Measurements from ENCODE around the gene NAB2.

Gene NAB2

DNA sequence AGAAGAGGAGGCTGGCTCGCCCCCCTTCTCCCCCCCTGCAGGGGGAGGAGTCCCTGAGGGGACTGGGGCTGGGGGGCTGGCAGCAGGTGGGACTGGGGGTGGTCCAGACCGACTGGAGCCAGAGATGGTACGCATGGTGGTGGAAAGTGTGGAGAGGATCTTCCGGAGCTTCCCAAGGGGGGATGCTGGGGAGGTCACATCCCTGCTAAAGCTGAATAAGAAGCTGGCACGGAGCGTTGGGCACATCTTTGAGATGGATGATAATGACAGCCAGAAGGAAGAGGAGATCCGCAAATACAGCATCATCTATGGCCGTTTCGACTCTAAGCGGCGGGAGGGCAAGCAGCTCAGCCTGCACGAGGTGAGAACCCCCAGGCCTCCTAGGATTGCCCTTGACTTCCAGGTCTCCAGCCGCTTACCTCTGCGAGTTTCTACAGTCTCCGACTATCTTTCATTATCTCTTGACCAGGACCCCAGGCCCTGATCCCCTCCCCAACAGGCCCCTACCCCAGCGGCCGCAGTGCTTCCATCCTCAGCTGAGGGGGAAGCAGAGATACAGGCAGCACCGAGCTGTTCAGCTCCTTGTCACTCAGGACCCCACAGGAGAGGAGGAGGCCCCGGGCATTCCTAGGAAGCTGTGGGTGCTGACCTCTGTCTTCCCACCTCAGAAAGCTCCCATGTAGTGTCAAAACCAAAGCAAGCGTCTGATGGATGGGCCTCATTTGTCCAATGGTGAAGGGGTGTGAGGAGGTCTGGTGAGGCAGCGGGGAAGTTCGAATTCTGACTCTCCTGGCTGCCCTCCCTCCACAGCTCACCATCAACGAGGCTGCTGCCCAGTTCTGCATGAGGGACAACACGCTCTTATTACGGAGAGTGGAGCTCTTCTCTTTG lies 3.0 kb downstream of the NAB2 start:
- H3K4me3 ChIP-seq (ENCODE audit: low read length): no peak overlapping the region
- no peak for DNase-seq (ENCODE audit: low read depth, low spot score)

DNA sequence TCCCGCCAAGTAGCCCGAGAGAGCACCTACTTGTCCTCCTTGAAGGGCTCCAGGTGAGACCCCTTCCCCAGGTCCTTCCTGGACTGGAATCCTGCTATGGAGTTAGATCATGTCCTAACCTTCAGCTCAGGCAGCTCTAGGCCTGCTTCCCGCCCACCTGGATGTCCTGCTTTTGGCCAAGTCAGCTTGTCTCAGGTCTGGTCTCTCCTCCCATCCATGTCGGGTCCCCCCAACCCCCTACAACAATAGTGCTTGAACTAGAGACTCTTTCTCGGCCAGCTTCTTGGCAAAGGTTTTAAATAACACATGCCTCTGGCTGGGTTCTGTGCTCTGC lies 3.6 kb downstream of the NAB2 start:
- no peak for DNase-seq (ENCODE audit: low read depth, low spot score)
- no peak overlapping the region for H3K4me3 ChIP-seq (ENCODE audit: low read length)

DNA sequence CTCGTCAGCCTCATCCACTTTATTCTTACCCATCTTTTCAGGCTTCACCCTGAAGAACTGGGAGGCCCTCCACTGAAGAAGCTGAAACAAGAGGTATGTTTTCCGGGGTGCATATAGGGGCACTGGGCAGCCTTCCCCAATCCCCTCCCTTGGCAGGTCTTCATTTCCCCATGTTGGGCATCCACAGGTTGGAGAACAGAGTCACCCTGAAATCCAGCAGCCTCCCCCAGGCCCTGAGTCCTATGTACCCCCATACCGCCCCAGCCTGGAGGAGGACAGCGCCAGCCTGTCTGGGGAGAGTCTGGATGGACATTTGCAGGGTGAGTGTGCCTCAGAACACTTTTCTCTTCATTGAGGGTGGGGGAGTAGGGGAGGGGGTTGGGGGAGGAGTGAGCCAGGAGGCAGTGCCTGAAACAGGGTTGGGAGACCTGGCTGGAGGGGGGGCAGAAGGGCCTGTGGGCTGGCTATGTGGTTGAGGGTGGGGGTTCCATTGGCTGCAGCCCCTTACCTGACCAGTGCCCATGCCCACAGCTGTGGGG lies 4.0 kb downstream of the NAB2 start:
- no peak overlapping the region for H3K4me3 ChIP-seq (ENCODE audit: low read length)
- no peak for DNase-seq (ENCODE audit: low read depth, low spot score)

DNA sequence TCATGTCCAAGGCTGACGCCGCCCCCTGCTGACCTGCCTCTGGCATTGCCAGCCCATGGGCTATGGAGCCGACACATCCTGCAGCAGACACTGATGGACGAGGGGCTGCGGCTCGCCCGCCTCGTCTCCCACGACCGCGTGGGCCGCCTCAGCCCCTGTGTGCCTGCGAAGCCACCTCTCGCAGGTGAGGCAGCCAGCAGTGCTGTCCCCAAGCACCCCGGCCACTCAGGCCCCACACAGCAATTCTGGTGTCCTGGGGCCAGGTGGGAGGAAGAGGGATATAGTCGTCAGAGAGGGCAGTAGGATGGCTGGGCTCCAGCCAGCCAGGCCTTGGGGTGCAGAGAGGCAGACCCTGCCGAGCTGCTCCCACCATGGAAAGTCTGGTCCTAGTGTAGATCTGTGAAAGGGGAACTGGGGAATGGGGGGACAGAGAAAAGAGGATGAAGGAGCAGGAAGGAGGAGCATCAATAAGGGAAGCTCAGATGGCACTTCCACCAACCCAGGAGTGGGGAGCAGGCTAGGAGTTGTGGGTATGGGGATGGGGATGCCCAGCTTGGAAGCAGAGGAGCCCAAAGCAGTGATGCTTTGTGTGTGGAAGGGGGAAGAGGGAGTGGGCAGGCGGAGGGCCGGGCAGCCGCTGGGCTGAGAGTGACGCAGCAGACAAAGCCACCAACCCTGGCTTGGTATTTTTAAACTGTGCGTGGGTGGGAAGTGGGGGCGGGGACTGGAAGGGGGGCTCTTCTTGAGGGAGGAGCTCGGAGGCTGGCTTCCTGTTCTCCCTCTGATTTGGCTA lies 4.7 kb downstream of the NAB2 start:
- H3K4me3 ChIP-seq (ENCODE audit: low read length): no peak overlapping the region
- no peak for DNase-seq (ENCODE audit: low read depth, low spot score)

DNA sequence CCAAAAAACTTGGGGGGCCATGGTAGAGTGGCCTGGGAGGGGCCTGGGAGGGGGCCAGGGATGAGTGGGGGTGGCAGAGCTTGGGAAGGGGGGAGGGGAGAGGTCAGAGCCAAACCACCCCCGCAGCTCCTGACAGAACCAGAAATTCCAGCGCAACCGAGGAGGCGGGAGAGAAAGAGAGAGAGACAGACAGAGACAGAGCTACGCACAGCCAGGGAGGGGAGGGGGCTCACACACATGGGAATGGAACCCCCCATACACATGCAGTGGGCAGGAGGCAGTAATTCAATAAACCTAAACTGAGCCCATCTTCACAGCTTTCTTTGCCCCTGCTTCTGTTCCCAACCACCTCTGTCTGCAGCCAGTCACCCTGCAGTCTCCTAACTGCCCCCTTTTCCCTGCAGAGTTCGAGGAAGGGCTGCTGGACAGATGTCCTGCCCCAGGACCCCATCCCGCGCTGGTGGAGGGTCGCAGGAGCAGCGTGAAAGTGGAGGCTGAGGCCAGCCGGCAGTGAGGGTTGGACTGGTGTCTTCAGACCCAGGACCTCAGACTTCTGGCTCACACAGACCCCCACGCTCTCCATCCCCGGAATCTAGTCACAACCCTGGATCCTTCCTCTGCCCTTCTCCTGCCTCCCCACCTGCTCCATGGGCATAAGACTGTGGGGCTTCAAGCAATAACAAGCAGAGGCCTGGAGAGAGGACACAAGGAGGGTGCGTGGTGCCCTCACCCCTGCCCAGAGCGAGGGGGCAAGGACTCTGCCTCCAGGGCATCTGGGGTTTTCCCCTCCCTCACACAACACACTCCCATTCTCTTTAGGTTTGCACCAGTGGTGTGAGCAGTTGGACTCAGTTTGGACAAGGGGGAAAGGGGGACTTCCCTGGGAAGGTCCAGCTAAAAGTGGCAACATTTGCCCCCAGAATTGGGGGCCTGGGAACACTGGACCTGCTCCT lies 5.6 kb downstream of the NAB2 start:
- no peak for DNase-seq (ENCODE audit: low read depth, low spot score)
- no peak overlapping the region for H3K4me3 ChIP-seq (ENCODE audit: low read length)

DNA sequence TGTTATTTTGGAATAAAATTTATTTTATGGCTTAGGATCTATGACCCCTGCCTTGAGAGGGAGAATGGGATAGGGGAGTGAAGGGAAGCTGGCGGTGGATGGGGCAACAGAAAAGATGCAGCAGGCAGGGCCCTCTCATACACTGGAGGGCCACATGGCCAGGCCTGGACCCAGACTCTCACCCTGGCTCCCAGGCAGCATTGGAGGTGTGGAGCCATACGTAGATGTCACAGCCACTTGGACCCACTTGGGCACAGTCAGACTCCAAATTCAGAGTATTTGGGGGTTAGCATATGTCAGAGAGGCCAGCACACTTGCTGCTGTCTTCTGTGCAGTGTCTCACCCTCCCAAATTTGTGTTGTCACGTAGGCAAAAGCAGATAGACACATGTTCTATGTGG lies 6.5 kb downstream of the NAB2 start:
- H3K4me3 ChIP-seq (ENCODE audit: low read length): no peak overlapping the region
- no peak for DNase-seq (ENCODE audit: low read depth, low spot score)

DNA sequence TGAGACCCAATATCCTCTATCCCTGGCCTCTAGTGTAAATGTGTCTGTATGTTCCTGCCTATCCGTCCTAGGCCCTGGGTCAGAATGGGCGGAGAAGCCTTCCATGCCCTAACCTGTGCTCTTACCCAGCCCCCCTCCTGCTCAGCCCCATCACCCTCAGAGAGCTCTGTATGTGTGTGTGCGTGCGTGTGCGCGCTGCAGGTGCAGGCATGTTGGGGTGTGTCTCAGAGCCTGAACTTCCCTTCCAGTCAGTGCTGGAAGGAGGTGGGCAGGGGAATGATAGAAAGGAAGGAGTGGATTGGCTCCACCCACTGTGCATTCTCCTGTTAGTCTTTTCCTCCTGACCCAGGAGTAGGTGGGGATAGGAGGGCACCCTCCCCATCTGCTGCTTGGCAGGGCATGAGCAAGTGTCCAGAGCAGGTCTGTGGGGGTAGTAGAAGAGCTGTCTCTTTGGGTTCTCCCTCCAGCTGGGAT lies 7.2 kb downstream of the NAB2 start:
- no peak for DNase-seq (ENCODE audit: low read depth, low spot score)
- no peak overlapping the region for H3K4me3 ChIP-seq (ENCODE audit: low read length)

DNA sequence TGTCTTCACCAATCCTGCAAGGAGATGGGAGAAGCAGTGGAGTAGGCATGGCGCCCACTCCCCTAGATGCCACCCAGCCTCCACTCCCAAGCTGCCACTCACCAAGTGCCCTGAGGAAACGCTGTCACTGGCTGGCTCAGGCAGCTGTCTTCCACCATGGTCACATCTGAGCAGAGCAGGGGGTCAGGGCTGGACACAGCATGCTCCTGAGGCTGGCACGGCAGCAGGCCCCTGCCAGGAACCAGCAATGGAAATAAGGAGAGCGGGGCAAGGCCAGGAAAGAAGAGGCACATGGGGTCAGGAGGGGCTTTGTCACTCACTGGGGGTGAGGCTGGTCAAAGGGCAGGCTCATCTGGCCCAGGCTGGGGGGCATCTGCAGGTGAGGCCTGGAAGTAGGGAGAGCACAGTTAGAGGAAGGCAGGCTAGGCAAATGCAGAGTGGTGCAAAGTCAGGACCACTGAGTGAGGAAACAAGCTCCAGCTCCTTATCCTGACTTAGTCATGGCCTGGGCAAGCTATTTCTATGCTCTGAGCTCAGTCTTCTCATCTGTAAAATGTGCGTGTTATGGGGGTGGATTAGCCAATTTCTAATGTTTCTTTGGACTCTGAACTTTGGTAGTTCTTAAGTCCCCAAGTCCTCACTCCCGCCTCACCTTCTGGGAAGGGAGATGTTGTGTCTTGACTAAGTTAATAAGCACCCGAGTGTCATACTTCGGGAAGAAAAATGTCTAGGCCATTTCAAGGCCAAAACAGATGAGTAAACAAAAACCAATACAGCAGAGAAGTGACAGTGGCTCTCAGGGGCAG lies 8.0 kb downstream of the NAB2 start:
- no peak for DNase-seq (ENCODE audit: low read depth, low spot score)
- H3K4me3 ChIP-seq (ENCODE audit: low read length): no peak overlapping the region

DNA sequence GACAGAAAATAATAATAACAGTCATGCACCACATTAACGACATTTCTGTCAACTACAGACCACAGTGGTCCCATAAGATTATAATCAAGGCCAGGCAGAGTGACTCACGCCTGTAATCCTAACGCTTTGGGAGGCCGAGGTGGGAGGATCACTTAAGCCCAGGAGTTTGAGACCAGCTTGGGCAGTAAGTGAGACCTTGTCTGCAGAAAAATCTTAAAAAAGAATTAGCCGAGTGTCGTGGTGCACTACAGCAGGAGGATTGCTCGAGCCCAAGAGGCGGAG lies 8.6 kb downstream of the NAB2 start:
- no peak overlapping the region for H3K4me3 ChIP-seq (ENCODE audit: low read length)
- DNase-seq (ENCODE audit: low read depth, low spot score): no peak

DNA sequence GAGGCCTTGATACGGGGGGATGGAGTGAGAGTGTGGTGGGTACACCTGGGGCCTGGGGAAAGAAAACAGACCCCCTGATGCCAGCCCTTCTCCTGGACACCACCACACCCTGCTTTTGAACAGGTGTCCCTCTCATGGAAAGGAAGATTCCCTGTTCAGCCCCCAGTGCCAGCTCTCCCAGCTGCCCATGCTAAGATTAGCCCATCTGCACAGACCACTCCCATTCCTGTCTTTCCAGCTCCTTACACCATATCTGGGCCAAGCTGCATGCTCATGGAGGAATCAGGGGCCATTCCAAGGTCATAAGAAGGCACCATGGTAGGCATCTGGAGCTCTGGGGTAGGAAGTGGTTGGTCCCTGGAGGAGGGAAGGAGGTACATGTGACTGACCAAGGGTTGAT lies 9.6 kb downstream of the NAB2 start:
- no peak for DNase-seq (ENCODE audit: low read depth, low spot score)
- no peak overlapping the region for H3K4me3 ChIP-seq (ENCODE audit: low read length)

DNA sequence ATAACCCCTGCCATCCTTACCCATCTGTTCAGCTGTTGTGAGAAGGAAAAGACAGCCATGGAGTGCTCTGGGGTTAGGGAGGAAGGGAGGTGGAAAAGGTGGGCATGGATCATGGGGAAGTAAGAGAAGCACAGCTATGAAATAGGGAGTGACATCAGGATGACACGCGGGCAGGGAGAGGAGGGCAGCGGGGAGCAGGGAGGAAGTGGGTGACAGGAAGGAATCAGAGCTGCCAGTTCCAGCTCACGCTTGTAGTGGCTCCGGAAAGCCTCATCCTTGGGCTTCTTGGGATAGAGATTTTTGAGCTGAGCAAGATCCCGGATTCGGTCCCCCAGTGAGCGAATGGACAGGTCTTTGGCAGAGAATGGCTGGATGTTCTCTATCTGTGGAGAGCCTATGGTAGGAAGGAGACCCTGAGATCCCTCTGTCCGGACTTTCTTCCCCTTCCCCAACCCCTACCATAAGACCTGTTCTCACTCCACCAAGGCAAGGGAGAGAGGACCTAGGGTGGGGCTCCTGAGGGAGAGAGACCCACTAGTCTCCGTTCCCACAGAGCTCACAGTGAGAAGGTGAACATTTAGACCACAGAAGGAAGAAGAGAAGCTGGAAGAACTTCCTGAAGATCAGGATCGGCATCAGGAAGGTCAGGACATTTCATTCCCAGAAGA lies 10.3 kb downstream of the NAB2 start:
- no peak overlapping the region for H3K4me3 ChIP-seq (ENCODE audit: low read length)

DNA sequence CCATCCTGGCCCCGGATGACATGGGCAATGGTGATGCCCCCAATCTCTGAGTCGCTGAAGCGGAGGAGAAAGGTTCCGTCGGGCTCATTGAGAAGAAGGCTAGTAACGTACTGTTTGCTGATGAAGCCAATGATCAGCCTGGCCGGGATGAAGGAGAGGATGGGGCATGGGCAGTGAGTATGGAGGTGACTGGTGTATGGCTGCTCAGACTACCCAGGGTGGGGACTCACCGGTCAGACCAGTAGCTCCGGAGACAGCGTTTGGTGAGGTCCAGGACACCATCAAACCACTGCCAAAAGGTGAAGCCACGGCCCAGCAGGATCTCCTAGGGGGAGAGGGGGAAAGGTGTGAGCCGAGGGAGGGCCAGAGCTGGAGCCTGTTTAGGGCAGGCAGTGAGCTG lies 10.9 kb downstream of the NAB2 start:
- H3K4me3 ChIP-seq (ENCODE audit: low read length): no peak overlapping the region
- no peak for DNase-seq (ENCODE audit: low read depth, low spot score)

More for the DNA sequence above, 10.3 kb downstream of the NAB2 start:
- DNase-seq (ENCODE audit: low read depth, low spot score): no peak

DNA sequence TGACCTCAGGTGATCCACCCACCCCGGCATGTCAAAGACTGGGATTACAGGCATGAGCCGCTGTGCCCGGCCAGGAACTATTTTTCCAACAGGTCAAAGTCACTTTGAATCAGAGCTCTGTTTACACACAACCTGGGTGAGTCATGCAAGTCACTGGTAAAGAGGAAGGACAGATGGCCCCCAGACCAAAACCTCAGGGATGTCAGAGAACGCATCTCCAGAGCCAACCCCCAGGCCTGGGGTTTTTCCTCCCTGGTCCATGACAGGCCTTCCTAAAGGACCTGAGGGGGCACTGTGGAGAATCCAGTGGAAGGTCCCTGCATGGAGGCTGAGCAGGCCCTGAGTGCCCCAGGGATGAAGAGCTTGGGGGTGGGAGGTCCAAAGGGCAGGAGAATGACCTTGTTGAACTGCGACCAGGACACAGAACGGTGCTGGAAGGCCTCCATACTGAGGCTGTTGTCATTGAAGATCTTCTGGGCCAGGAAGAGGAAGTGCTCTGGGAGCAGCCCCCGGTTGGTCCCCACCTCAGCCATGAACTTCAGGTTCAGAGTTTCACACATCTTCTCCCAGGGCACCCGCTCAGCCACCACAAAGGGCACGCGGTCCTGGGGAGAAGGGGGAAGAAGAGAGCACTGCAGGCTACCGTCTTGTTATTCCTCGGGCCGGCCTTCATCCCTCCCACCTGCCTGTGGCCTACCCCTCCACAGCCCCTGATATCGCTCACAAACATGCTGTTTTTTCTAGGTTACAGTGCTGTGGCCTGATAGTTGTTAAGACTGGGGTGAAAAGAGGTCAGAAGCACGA lies 13.2 kb downstream of the NAB2 start:
- H3K4me3 ChIP-seq (ENCODE audit: low read length): no peak overlapping the region
- DNase-seq (ENCODE audit: low read depth, low spot score): no peak

DNA sequence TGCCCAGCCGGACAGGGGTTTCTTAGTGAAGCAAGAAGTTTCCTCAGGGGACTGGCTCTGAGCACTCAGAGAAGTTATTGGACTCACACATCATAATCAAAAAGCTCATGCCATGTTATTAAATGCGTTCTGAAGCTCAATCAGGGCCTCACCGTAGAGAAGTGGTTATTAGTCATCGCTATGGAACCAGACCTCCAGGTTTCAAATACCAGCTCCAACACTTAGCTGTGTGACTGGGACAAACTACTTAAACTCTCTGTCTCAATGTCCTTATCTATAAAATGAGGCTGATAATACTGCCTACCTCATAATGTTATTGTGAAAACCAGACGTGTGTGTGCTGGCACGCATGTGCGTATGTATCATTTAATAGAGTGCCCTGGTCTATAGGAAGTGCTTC lies 14.9 kb downstream of the NAB2 start:
- H3K4me3 ChIP-seq (ENCODE audit: low read length): no peak overlapping the region
- no peak for DNase-seq (ENCODE audit: low read depth, low spot score)

DNA sequence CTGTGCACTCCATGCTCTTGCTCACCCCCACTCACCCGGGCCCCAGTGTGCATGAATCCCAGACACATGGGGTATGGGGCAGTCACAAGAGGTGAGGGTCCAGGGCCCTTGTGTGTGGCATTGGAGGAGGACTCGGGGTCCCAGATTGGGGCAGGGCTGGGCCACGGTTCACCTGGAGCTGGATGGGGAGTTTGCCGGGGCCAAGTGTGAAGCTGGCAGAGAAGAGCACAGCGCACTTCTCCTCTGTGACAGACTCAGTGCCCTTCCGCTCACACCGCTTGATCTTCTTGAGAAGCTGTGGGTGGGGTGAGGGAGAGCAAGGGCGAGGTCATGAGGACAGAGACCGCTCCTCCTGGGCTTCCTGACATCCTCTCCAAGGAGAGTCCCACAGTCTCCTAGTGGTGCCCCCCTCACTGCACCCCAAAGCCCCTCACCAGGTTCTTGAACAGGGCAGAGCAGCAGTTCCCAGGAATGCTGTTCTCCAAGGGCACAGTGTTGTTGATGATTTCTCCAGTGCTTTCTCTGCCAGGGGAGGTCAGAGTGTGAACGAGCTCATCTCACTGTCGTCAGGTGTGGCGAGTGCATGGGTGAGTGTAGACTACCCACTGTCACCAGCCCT lies 15.5 kb downstream of the NAB2 start:
- no peak overlapping the region for H3K4me3 ChIP-seq (ENCODE audit: low read length)
- DNase-seq (ENCODE audit: low read depth, low spot score): no peak

DNA sequence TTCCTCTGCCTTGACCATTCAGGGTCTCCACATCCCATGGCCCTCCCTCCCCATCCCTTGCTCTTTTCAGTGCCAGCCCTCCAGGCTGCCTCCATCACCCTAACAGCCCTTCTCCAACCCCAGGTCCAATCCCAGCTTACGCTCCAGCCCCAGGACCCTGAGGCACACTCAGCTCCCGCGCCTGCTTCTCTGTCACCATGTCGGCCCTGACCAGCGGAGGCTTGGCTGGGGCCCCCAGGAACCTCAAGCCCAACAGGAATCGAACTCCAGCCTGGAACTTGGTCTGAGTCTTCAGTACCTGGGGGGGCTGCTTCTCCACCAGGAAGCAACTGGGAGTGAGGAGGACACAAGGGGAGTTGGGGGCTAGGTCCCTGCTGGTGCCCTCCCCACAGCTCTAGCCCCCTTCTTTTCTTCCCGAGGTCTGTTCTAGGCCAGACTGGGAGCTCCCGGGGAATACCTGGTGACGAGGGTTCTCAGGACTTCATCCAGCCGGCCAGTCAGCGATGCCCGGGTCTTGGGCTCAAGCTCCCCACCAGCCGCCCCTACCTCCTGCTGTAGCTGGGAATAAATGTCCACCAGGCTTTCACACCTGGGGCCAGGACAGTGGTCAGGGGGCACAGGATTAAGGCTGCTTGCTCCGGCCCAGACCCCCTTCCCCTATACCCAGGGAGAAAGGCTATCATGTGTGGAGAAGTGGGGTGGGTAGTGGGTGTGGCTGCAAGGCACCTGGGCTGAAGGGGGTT lies 16.3 kb downstream of the NAB2 start:
- no peak for DNase-seq (ENCODE audit: low read depth, low spot score)
- no peak overlapping the region for H3K4me3 ChIP-seq (ENCODE audit: low read length)

All from Jurkat, Clone E6-1 (cell line).